B cell (primary cell): ENCODE data around the gene SCARB1. TPM values are rescaled to one million over a fixed set of nuclear protein-coding genes. Genes with fewer than 3 reads are reported as not detected.

ENCODE experiments used
- ATAC-seq: fragments of 200-7000 bp; cut with Tn5 transposase; one replicate; pipeline ENCODE4 v1.10.0; 2021; ENCODE audit warnings: low read depth, mild to moderate bottlenecking, moderate number of reproducible peaks, moderate library complexity
- CTCF ChIA-PET: fragments of 350-600 bp; sonication (Branson Sonifier 250); formaldehyde crosslinking; loops from one replicate; lab custom pipeline; 2021; ENCODE audit warnings: antibody characterized with exemption, inconsistent platforms; lab: Charles Lee
- POLR2A ChIA-PET: fragments of 350-600 bp; sonication (Branson Sonifier 250); formaldehyde crosslinking; loops from one replicate; lab custom pipeline; 2021; ENCODE audit warnings: antibody characterized with exemption; lab: Charles Lee
- DNase-seq: peaks from one replicate; pipeline ENCODE4 v3.0.0; 2013
- H2AFZ ChIP-seq: 2 replicates; pipeline ENCODE4 v1.6.1; 2012; ENCODE audit warnings: mild to moderate bottlenecking, low read depth, low read length; ENCODE audit not compliant: insufficient read depth, poor library complexity, severe bottlenecking
- H3K27ac ChIP-seq, 2 donors: 1 replicate in 1 of 2; 2 replicates in 1 of 2; pipeline ENCODE4 v1.5.1; 2012 to 2013; ENCODE audit warnings: low read length in 2 of 2, mild to moderate bottlenecking in 2 of 2, moderate library complexity in 1 of 2
- H3K27me3 ChIP-seq, 4 experiments: fragments of 200-600 bp in 1 of 4; sonication (generic) in 1 of 4; replicated peaks in 1 of 4; 1 replicate in 2 of 4; 2 replicates in 2 of 4; pipeline versions ENCODE4 v1.6.1 to v1.7.0; 2013 to 2016; ENCODE audit warnings: low read length in 3 of 4, mild to moderate bottlenecking in 2 of 4, mixed read lengths in 1 of 4, moderate library complexity in 1 of 4; ENCODE audit not compliant: insufficient read depth in 4 of 4, control insufficient read depth in 3 of 4; ENCODE audit errors: control extremely low read depth in 1 of 4
- H3K36me3 ChIP-seq, 2 experiments: replicated peaks in 1 of 2; 1 replicate in 1 of 2; 2 replicates in 1 of 2; pipeline versions ENCODE4 v1.6.1 to v1.7.1; 2013; ENCODE audit warnings: low read length in 1 of 2; ENCODE audit not compliant: insufficient read depth in 2 of 2, control insufficient read depth in 1 of 2; ENCODE audit errors: control extremely low read depth in 1 of 2, extremely low read depth in 1 of 2
- H3K4me1 ChIP-seq, 2 donors: fragments of 200-600 bp in 1 of 2; sonication (generic) in 1 of 2; 1 replicate in 1 of 2; 2 replicates in 1 of 2; pipeline versions ENCODE4 v1.5.1 to v1.6.1; 2013 to 2017; ENCODE audit warnings: low read length in 2 of 2; ENCODE audit not compliant: control insufficient read depth in 2 of 2, insufficient read depth in 2 of 2
- H3K4me2 ChIP-seq: replicated peaks from 2 replicates; pipeline ENCODE3; 2012; ENCODE audit warnings: mild to moderate bottlenecking, low read depth, low read length; ENCODE audit not compliant: poor library complexity, severe bottlenecking
- H3K4me3 ChIP-seq, 5 experiments: fragments of 200-600 bp in 1 of 5; sonication (generic) in 1 of 5; 1 replicate in 3 of 5; 2 replicates in 2 of 5; pipeline versions ENCODE4 v1.5.1 to v1.7.0; 2011 to 2016; ENCODE audit warnings: low read length in 4 of 5, mild to moderate bottlenecking in 4 of 5, low read depth in 2 of 5, control low read depth in 1 of 5, moderate library complexity in 1 of 5; ENCODE audit not compliant: insufficient read depth in 1 of 5; ENCODE audit errors: control extremely low read depth in 1 of 5, extremely low read depth in 1 of 5
- H3K79me2 ChIP-seq: fragments of 200-600 bp; sonication (generic); one replicate; pipeline ENCODE4 v1.6.0; 2016; ENCODE audit warnings: low read length; ENCODE audit not compliant: control insufficient read depth, insufficient read depth
- H3K9ac ChIP-seq: fragments of 200-600 bp; sonication (generic); 2 replicates; pipeline ENCODE4 v1.6.1; 2017; ENCODE audit warnings: mild to moderate bottlenecking, low read length, moderate library complexity
- H3K9me3 ChIP-seq, 3 donors: one replicate each; pipeline versions ENCODE4 v1.6.1 to v1.7.1; 2013; ENCODE audit warnings: low read length in 2 of 3; ENCODE audit not compliant: control insufficient read depth in 2 of 3, insufficient read depth in 1 of 3; ENCODE audit errors: control extremely low read depth in 1 of 3
- H4K20me1 ChIP-seq: 2 replicates; pipeline ENCODE4 v1.6.0; 2012; ENCODE audit warnings: mild to moderate bottlenecking, low read length; ENCODE audit not compliant: insufficient read depth, control insufficient read depth, poor library complexity, severe bottlenecking
- H3K27ac Mint-ChIP-seq: one replicate; pipeline ENCODE4 v1.8.0; 2021; ENCODE audit warnings: mixed read lengths
- H3K27me3 Mint-ChIP-seq: one replicate; pipeline ENCODE4 v1.8.0; 2021; ENCODE audit warnings: mixed read lengths
- H3K4me1 Mint-ChIP-seq: one replicate; pipeline ENCODE4 v1.8.0; 2021; ENCODE audit warnings: mixed read lengths
- H3K4me3 Mint-ChIP-seq: one replicate; pipeline ENCODE4 v1.8.0; 2021; ENCODE audit warnings: mixed read lengths
- H3K9me3 Mint-ChIP-seq: one replicate; pipeline ENCODE4 v1.8.0; 2022; ENCODE audit warnings: mixed read lengths; ENCODE audit not compliant: insufficient read depth
- EZH2 ChIP-seq: IDR thresholded peaks from 2 replicates; pipeline ENCODE4 v1.6.1; 2012; ENCODE audit warnings: borderline replicate concordance, low read depth, mild to moderate bottlenecking, moderate library complexity, low read length; ENCODE audit not compliant: insufficient read depth, poor library complexity, severe bottlenecking
- WGBS: methylation state at CpG from one replicate; pipeline ENCODE4 v1.1.5; 2013; ENCODE audit warnings: missing lambda C conversion rate; ENCODE audit not compliant: insufficient coverage; 5-methylcytosine and 5-hydroxymethylcytosine counted together
- intact Hi-C: fragments of 100-400 bp; cut with micrococcal nuclease; formaldehyde crosslinking; loops from one replicate; pipeline ENCODE4 v1.10.0; 2022
- polyA plus RNA-seq: library from polyadenylated mRNA; depleted of rRNA; stranded (reverse); fragments of >200 nt; gene quantifications from 2 replicates; pipeline ENCODE4 v1.2.3, GENCODE V29; 2012
- total RNA-seq, 2 donors: library from RNA; stranded (reverse); fragments of 120-200 nt in 1 of 2; gene quantifications; 1 replicate in 1 of 2; 2 replicates in 1 of 2; pipeline versions ENCODE4 v1.2.3 to v1.2.4, GENCODE V29; 2013 to 2022
- TF ChIP-seq, protein P1 (sequence below): fragments of 200-600 bp; IDR thresholded peaks from one replicate; pipeline ENCODE4 v1.8.0; 2022; ENCODE audit warnings: antibody characterized with exemption, mild to moderate bottlenecking

SCARB1 gene
- total and polyA plus RNA-seq, 2 donors (not counting 1 experiment from before 2014, with no cell fraction given) = 26.8 to 30.7 TPM

DNA sequence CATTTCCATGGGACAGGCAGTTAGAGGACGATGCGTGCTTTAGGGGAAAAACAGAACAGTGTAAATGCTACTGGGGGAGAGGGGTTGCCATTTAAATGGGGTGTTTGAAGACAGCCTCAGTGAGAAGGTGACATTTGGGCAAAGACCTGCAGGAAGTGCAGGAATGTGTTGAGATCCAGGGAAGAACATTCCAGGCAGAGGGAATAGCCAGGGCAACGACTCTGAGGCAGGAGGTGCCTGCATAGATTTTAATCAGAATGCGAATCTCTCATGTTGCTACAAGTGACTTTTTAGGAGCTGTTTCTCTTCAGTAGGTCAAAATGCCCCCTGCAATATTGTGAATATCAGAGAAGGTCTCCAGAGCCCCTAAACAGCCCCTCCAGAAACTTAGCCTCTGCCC, 7.6 kb upstream of the SCARB1 start:
- intact Hi-C loops = no loop called here

DNA sequence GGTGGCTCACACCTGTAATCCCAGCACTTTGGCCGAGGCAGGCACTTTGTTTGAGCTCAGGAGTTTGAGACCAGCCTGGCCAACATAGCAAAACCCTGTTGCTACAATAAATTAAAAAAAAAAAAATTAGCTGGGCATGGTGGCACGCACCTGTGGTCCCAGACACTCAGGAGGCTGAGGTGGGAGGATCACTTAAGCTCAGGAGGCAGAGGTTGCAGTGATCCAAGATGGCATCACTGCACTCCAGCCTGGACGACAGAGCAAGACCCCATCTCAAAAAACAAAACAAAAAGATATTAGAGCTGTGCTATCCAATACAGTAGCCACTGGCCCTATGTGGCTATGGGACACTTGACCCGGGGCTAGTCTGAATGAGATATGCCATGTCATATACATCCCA, 6.9 kb upstream of the SCARB1 start:
- Mint-ChIP-seq H3K9me3 (no peaks in the 10 kb centered on the region), H3K27me3 (no peaks in the 10 kb centered on the region), H3K4me1 (peaks cover 21% of the 10 kb centered on the region), H3K27ac (no peak overlapping the region), H3K4me3 (no peak overlapping the region)
- DNase-seq = no peak
- no peaks in the 10 kb centered on the region for H3K79me2 ChIP-seq
- intact Hi-C loops = no loop called here
- H3K4me3 ChIP-seq = no peak overlapping the region
- no peak overlapping the region for H2AFZ ChIP-seq
- no peaks in the 10 kb centered on the region for H4K20me1 ChIP-seq
- 100% methylated on average over 1 of the region's 4 CpGs for WGBS
- ChIA-PET POLR2A (no interaction called here), CTCF (interaction anchor here (0.6 to 2.0 kb wide), 4 partner anchors 34 to 108 kb away, joined by 3 to 4 read pairs (median 3); no protein-coding TSS in a partner anchor)
- H3K27me3 ChIP-seq = no peaks in the 10 kb centered on the region
- H3K27ac ChIP-seq = no peak overlapping the region
- no peak overlapping the region for H3K9ac ChIP-seq
- H3K9me3 ChIP-seq = no peaks in the 10 kb centered on the region
- H3K4me2 ChIP-seq = no peak overlapping the region
- H3K4me1 ChIP-seq = peaks cover 19 to 29% of the 10 kb centered on the region in 2 donors
- no peak for ATAC-seq
- TF ChIP-seq, protein P1, sequence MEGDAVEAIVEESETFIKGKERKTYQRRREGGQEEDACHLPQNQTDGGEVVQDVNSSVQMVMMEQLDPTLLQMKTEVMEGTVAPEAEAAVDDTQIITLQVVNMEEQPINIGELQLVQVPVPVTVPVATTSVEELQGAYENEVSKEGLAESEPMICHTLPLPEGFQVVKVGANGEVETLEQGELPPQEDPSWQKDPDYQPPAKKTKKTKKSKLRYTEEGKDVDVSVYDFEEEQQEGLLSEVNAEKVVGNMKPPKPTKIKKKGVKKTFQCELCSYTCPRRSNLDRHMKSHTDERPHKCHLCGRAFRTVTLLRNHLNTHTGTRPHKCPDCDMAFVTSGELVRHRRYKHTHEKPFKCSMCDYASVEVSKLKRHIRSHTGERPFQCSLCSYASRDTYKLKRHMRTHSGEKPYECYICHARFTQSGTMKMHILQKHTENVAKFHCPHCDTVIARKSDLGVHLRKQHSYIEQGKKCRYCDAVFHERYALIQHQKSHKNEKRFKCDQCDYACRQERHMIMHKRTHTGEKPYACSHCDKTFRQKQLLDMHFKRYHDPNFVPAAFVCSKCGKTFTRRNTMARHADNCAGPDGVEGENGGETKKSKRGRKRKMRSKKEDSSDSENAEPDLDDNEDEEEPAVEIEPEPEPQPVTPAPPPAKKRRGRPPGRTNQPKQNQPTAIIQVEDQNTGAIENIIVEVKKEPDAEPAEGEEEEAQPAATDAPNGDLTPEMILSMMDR = no peak
- no peak for TF ChIP-seq EZH2
- no peaks in the 10 kb centered on the region for H3K36me3 ChIP-seq

More for the DNA sequence above, 7.6 kb upstream of the SCARB1 start:
- Mint-ChIP-seq H3K4me3 (no peak overlapping the region), H3K27ac (no peak overlapping the region), H3K4me1 (peaks cover 18% of the 10 kb centered on the region), H3K9me3 (no peaks in the 10 kb centered on the region), H3K27me3 (no peaks in the 10 kb centered on the region)
- CTCF ChIA-PET = interaction anchor here (0.8 to 1.2 kb wide), 2 partner anchors 69 to 98 kb away, joined by 3 read pairs; no protein-coding TSS in a partner anchor
- POLR2A ChIA-PET = interaction anchor here (1.3 kb wide), 1 partner anchor 16 kb away, joined by 4 read pairs; no protein-coding TSS in a partner anchor
- H3K4me3 ChIP-seq = no peak overlapping the region
- WGBS = 100% methylated on average over 2 of the region's 4 CpGs
- no peaks in the 10 kb centered on the region for H3K9me3 ChIP-seq
- no peak for ATAC-seq
- TF ChIP-seq EZH2 = no peak
- TF ChIP-seq, protein P1 = no peak
- no peaks in the 10 kb centered on the region for H3K36me3 ChIP-seq
- H2AFZ ChIP-seq = no peak overlapping the region
- H3K4me2 ChIP-seq = no peak overlapping the region
- H3K27ac ChIP-seq = no peak overlapping the region
- H3K79me2 ChIP-seq = no peaks in the 10 kb centered on the region
- no peak overlapping the region for H3K9ac ChIP-seq
- peaks cover 19 to 29% of the 10 kb centered on the region in 2 donors for H3K4me1 ChIP-seq
- no peaks in the 10 kb centered on the region for H3K27me3 ChIP-seq
- no peak for DNase-seq
- no peaks in the 10 kb centered on the region for H4K20me1 ChIP-seq
